Measurements from ENCODE around the gene GSC2. TPM values are rescaled to one million over a fixed set of nuclear protein-coding genes. Genes with fewer than 3 reads are reported as not detected.

Gene GSC2
- total RNA-seq, 2 donors from 2014 or later = not detected

GRCh38 chr22:19130959-19131684 lies 19.0 kb downstream of the GSC2 start, which contains the start of gene TSSK2:
TSS of gene TSSK2 (plus strand) at chr22:19131308. CDS start at chr22:19131400, 92 bp downstream.
- peaks cover 27% of the 10 kb centered on the region for H3K36me3 ChIP-seq
- no peaks in the 10 kb centered on the region for H3K27me3 ChIP-seq (replicated peaks; ENCODE audit: insufficient read depth)
- H3K27ac ChIP-seq = no peak within 1 kb of the TSS
- ATAC-seq (ENCODE audit: insufficient number of reproducible peaks, low FRiP score, low read depth) (no peak), DNase-seq (ENCODE audit: low spot score) (no peak)
- no peak for TF ChIP-seq CTCF (IDR thresholded peaks at IDR 0.05)
- H3K9me3 ChIP-seq = no peaks in the 10 kb centered on the region
- H3K4me1 ChIP-seq (ENCODE audit: control insufficient read depth in 1 of 2, low read depth in 2 of 2) = no peaks in the 10 kb centered on the region
- H3K4me3 ChIP-seq = no peak within 1 kb of the TSS

- Histone ChIP-seq H3K9me3 (no peaks in the 10 kb centered on the region), H3K36me3 (peaks cover 19% of the 10 kb centered on the region), H3K4me1 (ENCODE audit: control insufficient read depth in 1 of 2, low read depth in 2 of 2) (no peaks in the 10 kb centered on the region), H3K27me3 (replicated peaks; ENCODE audit: insufficient read depth) (no peaks in the 10 kb centered on the region), H3K27ac (no peak overlapping the region), H3K4me3 (no peak overlapping the region)
- ATAC-seq (ENCODE audit: insufficient number of reproducible peaks, low FRiP score, low read depth) (no peak), DNase-seq (ENCODE audit: low spot score) (no peak)
- no peak for TF ChIP-seq CTCF (IDR thresholded peaks at IDR 0.05)
Observed at GRCh38 chr22:19129871-19130270, 20.2 kb downstream of the GSC2 start.

GRCh38 chr22:19128946-19129727 lies 21.0 kb downstream of the GSC2 start:
- Histone ChIP-seq H3K9me3 (no peaks in the 10 kb centered on the region), H3K4me1 (ENCODE audit: control insufficient read depth in 1 of 2, low read depth in 2 of 2) (no peaks in the 10 kb centered on the region), H3K27me3 (replicated peaks; ENCODE audit: insufficient read depth) (no peaks in the 10 kb centered on the region), H3K27ac (no peak overlapping the region), H3K4me3 (no peak overlapping the region), H3K36me3 (peaks cover 12% of the 10 kb centered on the region)
- ATAC-seq (ENCODE audit: insufficient number of reproducible peaks, low FRiP score, low read depth) (no peak), DNase-seq (ENCODE audit: low spot score) (no peak)
- TF ChIP-seq CTCF (IDR thresholded peaks at IDR 0.05) = no peak

GRCh38 chr22:19128009-19128401 lies 22.1 kb downstream of the GSC2 start:
- no peak for ATAC-seq (ENCODE audit: insufficient number of reproducible peaks, low FRiP score, low read depth)
- TF ChIP-seq CTCF (IDR thresholded peaks at IDR 0.05) = no peak
- Histone ChIP-seq H3K4me3 (no peak overlapping the region), H3K4me1 (ENCODE audit: control insufficient read depth in 1 of 2, low read depth in 2 of 2) (peaks cover 0 to 4% of the 10 kb centered on the region in 2 donors), H3K9me3 (no peaks in the 10 kb centered on the region), H3K27me3 (replicated peaks; ENCODE audit: insufficient read depth) (no peaks in the 10 kb centered on the region), H3K36me3 (peaks cover under 1% of the 10 kb centered on the region), H3K27ac (no peak overlapping the region)
- DNase-seq (ENCODE audit: low spot score) = no peak

GRCh38 chr22:19127329-19128008 lies 22.6 kb downstream of the GSC2 start:
- Histone ChIP-seq H3K4me3 (no peak overlapping the region), H3K27me3 (replicated peaks; ENCODE audit: insufficient read depth) (no peaks in the 10 kb centered on the region), H3K27ac (no peak overlapping the region), H3K36me3 (no peaks in the 10 kb centered on the region), H3K9me3 (no peaks in the 10 kb centered on the region), H3K4me1 (ENCODE audit: control insufficient read depth in 1 of 2, low read depth in 2 of 2) (peaks cover 0 to 8% of the 10 kb centered on the region in 2 donors)
- TF ChIP-seq CTCF (IDR thresholded peaks at IDR 0.05) = no peak
- DNase-seq (ENCODE audit: low spot score) (no peak), ATAC-seq (ENCODE audit: insufficient number of reproducible peaks, low FRiP score, low read depth) (no peak)

All from thoracic aorta (tissue), 2 donors.